ENCODE measurements around the gene PDX1. TPM values are rescaled to one million over a fixed set of nuclear protein-coding genes. Genes with fewer than 3 reads are reported as not detected.
"Not testable (repeated sequence)": the region's sequence is repeated elsewhere in the genome, so short reads cannot be mapped to it uniquely, and the experiment has no call there.

Gene PDX1
- total RNA-seq, 1 donor from 2014 or later: not detected

DNA sequence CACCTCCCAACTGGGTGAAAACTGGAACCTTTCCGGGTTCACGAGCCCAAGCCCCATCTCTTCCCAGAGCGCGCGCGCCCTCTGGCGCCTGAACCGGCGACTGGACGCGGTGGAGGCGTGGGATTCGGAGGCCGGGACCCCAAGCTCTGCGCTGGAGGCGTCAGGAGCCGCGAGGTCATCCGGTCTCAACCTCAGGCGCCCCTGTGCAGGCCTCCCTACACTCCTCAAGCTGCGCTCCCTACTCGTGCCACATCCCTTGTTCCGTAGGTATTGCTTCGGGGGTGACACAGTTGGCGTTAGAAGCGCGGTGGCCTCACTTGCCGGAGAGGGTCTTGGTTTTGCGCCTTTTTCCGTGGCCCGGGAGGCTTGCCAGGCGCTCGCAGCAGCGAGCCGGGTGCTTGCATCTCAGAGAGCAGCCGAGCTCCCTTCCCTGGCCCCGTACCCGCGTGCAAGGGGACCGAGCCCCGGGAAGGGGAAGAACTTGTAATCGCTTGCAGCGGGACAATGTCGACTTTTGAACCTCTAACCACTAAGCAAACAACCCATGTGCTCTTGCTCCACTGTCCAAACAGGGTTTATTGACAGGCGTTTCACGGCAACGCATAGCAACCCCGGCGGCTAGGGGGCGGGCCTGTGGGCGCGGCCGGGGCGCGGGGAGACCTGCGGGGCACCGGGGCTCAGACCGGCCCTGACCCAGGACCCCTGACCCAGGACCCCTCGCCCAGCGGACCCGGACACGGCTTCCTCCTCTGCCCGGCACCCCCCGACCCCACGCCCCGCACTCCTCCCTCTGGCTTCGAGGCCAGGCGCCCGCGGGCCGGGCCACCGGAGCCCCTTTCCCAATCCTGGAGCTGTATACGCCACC is 40.8 kb downstream of the PDX1 start:
- TF ChIP-seq, protein P1, sequence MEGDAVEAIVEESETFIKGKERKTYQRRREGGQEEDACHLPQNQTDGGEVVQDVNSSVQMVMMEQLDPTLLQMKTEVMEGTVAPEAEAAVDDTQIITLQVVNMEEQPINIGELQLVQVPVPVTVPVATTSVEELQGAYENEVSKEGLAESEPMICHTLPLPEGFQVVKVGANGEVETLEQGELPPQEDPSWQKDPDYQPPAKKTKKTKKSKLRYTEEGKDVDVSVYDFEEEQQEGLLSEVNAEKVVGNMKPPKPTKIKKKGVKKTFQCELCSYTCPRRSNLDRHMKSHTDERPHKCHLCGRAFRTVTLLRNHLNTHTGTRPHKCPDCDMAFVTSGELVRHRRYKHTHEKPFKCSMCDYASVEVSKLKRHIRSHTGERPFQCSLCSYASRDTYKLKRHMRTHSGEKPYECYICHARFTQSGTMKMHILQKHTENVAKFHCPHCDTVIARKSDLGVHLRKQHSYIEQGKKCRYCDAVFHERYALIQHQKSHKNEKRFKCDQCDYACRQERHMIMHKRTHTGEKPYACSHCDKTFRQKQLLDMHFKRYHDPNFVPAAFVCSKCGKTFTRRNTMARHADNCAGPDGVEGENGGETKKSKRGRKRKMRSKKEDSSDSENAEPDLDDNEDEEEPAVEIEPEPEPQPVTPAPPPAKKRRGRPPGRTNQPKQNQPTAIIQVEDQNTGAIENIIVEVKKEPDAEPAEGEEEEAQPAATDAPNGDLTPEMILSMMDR (IDR thresholded peaks at IDR 0.05; ENCODE audit: insufficient read depth, low read length, severe bottlenecking): peak; percentile 46
- DNase-seq (ENCODE audit: low read depth) (peak; percentile 19), FAIRE-seq (no peak)
- H3K4me3 ChIP-seq (ENCODE audit: low read depth, low read length): no peak overlapping the region
- no peaks in the 10 kb centered on the region for H3K36me3 ChIP-seq (ENCODE audit: control insufficient read depth, insufficient read depth, low read length)
- H3K27me3 ChIP-seq (ENCODE audit: control insufficient read depth, insufficient read depth, low read length): peaks cover 40% of the 10 kb centered on the region

DNA sequence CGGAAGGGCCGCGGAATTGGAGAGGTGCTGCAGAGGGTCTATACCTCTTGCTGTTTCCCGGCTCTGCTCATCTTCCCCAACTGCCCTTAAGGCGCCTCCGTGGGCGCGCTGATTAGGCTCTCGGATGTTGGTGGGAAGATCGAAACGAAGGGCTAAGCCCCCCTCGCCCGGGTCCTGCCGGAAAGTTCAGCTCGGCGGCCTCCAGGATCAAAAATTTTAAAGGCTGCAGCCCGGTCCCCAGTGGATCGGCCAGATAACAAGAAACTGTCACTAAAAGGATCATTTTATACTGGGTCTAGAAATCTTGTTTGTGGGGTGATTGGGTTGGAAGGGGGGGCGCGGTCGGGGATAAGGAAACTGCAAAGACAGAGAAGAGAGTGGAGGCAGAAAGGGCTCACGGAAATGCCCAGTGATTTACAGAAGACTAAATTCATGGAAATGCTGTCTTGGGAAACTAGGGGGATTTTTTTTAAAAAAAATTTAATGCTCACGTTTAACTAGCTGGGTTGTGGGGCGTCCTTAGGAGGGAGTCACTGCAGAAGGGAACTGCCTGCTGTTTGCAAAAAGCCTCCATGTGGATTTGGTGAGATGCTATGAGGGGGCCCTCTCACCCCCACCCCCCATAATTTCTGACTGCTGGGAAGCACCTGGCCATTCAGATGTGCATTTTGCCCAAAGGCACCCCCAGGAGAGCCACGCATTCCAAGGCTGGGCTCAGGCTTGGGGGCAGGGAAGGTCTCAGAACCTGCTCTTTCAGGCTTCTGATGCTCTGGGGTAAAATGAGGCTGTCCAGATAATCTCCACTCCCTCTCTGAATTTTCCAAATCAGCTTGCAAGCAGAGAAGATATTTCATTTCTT is 41.7 kb downstream of the PDX1 start:
- TF ChIP-seq, protein P1 (IDR thresholded peaks at IDR 0.05; ENCODE audit: insufficient read depth, low read length, severe bottlenecking): no peak
- Histone ChIP-seq H3K4me3 (ENCODE audit: low read depth, low read length) (no peak overlapping the region), H3K27me3 (ENCODE audit: control insufficient read depth, insufficient read depth, low read length) (peaks cover 46% of the 10 kb centered on the region), H3K36me3 (ENCODE audit: control insufficient read depth, insufficient read depth, low read length) (no peaks in the 10 kb centered on the region)
- no peak for DNase-seq (ENCODE audit: low read depth)
- no peak for FAIRE-seq

DNA sequence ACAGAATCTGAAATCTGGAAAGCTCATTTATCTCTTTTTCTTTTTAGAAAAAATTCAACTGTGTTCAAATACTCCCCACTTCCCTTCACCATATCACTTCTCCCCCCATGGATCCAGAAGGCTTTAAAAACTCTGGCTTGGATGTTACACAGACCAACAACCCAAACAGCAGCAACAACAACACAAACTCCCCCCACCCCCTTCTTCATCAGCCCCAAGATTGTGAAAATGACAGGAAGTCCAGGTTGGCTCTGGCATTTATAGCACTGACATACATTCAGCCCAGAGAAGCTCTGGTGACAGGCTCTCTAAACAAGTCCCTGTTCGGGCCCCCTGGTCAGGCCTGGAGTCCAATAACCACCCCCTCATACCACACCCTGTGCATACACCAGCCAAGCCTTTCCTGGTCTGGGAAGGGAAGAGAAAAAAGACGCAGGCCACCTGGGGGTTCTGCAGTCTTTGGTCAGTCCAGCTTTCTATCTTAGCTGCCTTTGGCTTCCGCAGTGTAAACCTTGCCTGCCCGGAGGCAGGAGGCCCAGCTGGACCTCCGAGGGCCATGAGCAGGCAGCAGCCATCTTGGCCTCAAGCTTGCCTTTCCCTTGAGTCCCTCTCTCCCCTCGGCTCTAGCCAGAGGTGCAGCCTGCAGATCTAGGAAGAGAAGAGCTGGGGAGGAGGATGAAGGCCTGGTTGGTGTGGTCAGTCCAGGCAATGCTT is 42.5 kb downstream of the PDX1 start:
- Histone ChIP-seq H3K4me3 (ENCODE audit: low read depth, low read length) (no peak overlapping the region), H3K36me3 (ENCODE audit: control insufficient read depth, insufficient read depth, low read length) (no peaks in the 10 kb centered on the region), H3K27me3 (ENCODE audit: control insufficient read depth, insufficient read depth, low read length) (peaks cover 50% of the 10 kb centered on the region)
- DNase-seq (ENCODE audit: low read depth) (no peak), FAIRE-seq (no peak)
- TF ChIP-seq, protein P1 (IDR thresholded peaks at IDR 0.05; ENCODE audit: insufficient read depth, low read length, severe bottlenecking): no peak

DNA sequence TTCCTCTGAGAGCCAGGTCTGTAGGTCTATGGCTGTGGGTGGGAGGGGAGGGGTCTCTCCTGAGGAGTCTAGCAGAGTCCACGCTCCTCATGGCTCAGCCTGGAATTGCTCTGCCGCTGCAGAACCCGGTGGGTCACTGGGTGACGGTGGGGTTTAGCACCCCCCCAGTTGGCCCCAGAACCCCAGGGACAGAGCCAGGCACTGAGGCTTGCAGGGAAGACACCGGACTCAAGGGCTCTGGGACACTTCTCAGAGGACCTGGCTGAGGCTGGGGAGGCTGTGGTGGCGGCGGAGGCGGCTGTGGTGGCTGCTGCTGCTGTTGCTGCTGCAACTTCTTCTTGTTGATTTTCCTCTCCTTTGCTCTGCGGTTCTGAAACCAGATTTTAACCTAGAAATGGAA is 43.2 kb downstream of the PDX1 start:
- TF ChIP-seq, protein P1 (IDR thresholded peaks at IDR 0.05; ENCODE audit: insufficient read depth, low read length, severe bottlenecking): no peak
- FAIRE-seq: no peak
- Histone ChIP-seq H3K4me3 (ENCODE audit: low read depth, low read length) (no peak overlapping the region), H3K36me3 (ENCODE audit: control insufficient read depth, insufficient read depth, low read length) (no peaks in the 10 kb centered on the region), H3K27me3 (ENCODE audit: control insufficient read depth, insufficient read depth, low read length) (peaks cover 56% of the 10 kb centered on the region)
- DNase-seq (ENCODE audit: low read depth): no peak

DNA sequence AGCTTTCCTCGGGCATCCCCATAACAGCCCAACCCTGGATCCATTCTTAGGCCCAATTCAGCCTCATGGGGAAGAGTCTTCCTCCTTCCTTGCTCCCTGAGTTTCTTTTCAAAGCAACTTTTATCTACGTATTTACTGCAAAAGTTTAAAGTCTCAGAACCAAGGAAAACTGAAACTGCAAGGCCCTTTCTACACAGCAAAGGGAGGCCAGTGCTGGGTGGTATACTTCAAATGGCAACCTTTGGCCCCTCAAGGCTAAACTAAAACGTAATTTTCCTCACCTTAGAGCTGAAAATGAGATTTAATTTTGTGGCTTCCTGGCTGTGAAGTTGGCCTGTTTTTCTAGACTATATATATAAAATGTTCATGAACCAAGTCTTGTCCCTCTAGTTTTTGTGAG is 43.7 kb downstream of the PDX1 start:
- TF ChIP-seq, protein P1 (IDR thresholded peaks at IDR 0.05; ENCODE audit: insufficient read depth, low read length, severe bottlenecking): no peak
- Histone ChIP-seq H3K36me3 (ENCODE audit: control insufficient read depth, insufficient read depth, low read length) (no peaks in the 10 kb centered on the region), H3K27me3 (ENCODE audit: control insufficient read depth, insufficient read depth, low read length) (peaks cover 58% of the 10 kb centered on the region), H3K4me3 (ENCODE audit: low read depth, low read length) (no peak overlapping the region)
- DNase-seq (ENCODE audit: low read depth): no peak
- no peak for FAIRE-seq

DNA sequence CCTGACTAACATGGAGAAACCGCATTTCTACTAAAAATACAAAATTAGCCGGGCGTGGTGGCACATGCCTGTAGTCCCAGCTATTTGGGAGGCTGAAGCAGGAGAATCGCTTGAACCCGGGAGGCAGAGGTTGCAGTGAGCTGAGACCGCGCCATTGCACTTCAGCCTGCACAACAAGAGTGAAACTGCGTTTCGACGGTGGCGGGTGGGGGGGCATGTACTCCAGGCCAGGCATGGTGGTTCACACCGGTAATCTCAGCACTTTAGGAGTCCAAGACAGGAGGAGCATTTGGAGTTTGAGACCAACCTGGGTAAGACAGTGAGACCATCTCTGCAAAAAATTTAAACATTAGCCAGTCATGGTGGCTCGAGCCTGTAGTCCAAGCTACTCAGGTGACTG is 44.4 kb downstream of the PDX1 start:
- H3K4me3 ChIP-seq (ENCODE audit: low read depth, low read length); H3K36me3 ChIP-seq (ENCODE audit: control insufficient read depth, insufficient read depth, low read length); DNase-seq (ENCODE audit: low read depth); FAIRE-seq: not testable (repeated sequence)
- H3K27me3 ChIP-seq (ENCODE audit: control insufficient read depth, insufficient read depth, low read length): peaks cover 59% of the 10 kb centered on the region

Data from bronchial epithelial cell (primary cell).